Breast epithelium (tissue), 4 donors: ENCODE data around the gene RELCH. TPM values are rescaled to one million over a fixed set of nuclear protein-coding genes. Genes with fewer than 3 reads are reported as not detected.
"Not testable (repeated sequence)": the region's sequence is repeated elsewhere in the genome, so short reads cannot be mapped to it uniquely, and the experiment has no call there.

Source experiments
- DNase-seq, 2 donors: peaks; one replicate each; pipeline ENCODE4 v3.0.0-alpha.2; 2019; ENCODE audit warnings: low spot score in 2 of 2
- H3K27ac ChIP-seq, 2 donors: fragments of 200-600 bp; sonication (generic) in 1 of 2; one replicate each; pipeline ENCODE4 v1.5.1; 2016 to 2019; ENCODE audit warnings: mild to moderate bottlenecking in 1 of 2
- H3K27me3 ChIP-seq, 2 donors: fragments of 200-600 bp; sonication (generic) in 1 of 2; one replicate each; pipeline versions ENCODE4 v1.5.1 to v1.6.0; 2017 to 2019; ENCODE audit warnings: control low read depth in 1 of 2, mild to moderate bottlenecking in 1 of 2
- H3K36me3 ChIP-seq: fragments of 200-600 bp; one replicate; pipeline ENCODE4 v1.5.1; 2019
- H3K4me1 ChIP-seq, 2 donors: fragments of 200-600 bp; sonication (generic); one replicate each; pipeline ENCODE4 v1.5.1; 2016 to 2019; ENCODE audit warnings: control low read depth in 1 of 2
- H3K4me3 ChIP-seq, 3 donors: fragments of 200-600 bp; sonication (generic); 1 replicate in 2 of 3; 2 replicates in 1 of 3; pipeline ENCODE4 v1.5.1; 2016 to 2019; ENCODE audit warnings: mild to moderate bottlenecking in 3 of 3, moderate library complexity in 2 of 3
- H3K9me3 ChIP-seq, 2 donors: fragments of 200-600 bp; sonication (generic) in 1 of 2; one replicate each; pipeline ENCODE4 v1.5.1; 2016 to 2019; ENCODE audit warnings: control low read depth in 1 of 2
- CTCF ChIP-seq, 3 donors: fragments of 450-650 bp; IDR thresholded peaks; one replicate each; pipeline ENCODE4 v1.5.1; 2016 to 2017; ENCODE audit warnings: antibody characterized with exemption in 3 of 3, mild to moderate bottlenecking in 3 of 3, moderate library complexity in 3 of 3
- POLR2A ChIP-seq: fragments of 450-650 bp; IDR thresholded peaks from one replicate; pipeline ENCODE4 v1.6.1; 2016; ENCODE audit warnings: antibody characterized with exemption, mild to moderate bottlenecking, moderate library complexity
- POLR2AphosphoS5 ChIP-seq, 3 donors: sonication (generic); formaldehyde crosslinking; IDR thresholded peaks; one replicate each; pipeline ENCODE4 v1.6.1; 2017; ENCODE audit warnings: antibody characterized with exemption in 3 of 3
- intact Hi-C: fragments of 100-400 bp; cut with DNase I; formaldehyde crosslinking; loops from one replicate; pipeline ENCODE4 v1.15.1; 2023; ENCODE audit warnings: low total_unique reads
- total RNA-seq, 3 donors: library from RNA; depleted of rRNA; stranded (reverse); fragments of >200 nt; gene quantifications; one replicate each; pipeline ENCODE4 v1.1.0, GENCODE V29; 2016

RELCH gene
- total RNA-seq, 3 donors from 2014 or later = 33.0 to 69.4 (median 45.9) TPM

DNA sequence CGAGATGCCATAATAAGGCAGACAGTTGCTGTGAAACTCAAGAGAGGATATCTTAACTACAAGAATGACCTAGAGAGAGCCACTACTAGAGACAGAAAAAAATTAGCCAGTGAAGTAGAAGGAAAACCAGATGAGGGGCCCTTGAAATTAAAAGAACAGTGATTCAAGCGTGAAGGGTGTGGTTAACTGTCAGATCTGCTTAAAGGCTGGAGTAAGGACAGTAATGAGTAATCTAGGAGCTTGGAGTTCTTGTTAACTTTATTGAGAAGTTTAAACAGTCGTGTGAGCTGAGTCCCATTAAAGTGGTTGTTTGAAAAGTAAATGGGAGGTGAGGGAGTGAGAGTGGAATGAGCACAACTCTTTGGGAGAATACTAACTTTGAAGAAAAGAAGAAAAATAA, 21.5 kb upstream of the RELCH start:
- Histone ChIP-seq H3K27ac (no peak overlapping the region), H3K27me3 (no peaks in the 10 kb centered on the region), H3K36me3 (no peaks in the 10 kb centered on the region), H3K4me3 (no peak overlapping the region), H3K4me1 (no peaks in the 10 kb centered on the region), H3K9me3 (no peaks in the 10 kb centered on the region)
- DNase-seq = no peak
- no peak for TF ChIP-seq POLR2A
- no peak for TF ChIP-seq CTCF (IDR thresholded peaks at IDR 0.05)
- no peak for TF ChIP-seq POLR2AphosphoS5 (IDR thresholded peaks at IDR 0.05)
- intact Hi-C loops = no loop called here

DNA sequence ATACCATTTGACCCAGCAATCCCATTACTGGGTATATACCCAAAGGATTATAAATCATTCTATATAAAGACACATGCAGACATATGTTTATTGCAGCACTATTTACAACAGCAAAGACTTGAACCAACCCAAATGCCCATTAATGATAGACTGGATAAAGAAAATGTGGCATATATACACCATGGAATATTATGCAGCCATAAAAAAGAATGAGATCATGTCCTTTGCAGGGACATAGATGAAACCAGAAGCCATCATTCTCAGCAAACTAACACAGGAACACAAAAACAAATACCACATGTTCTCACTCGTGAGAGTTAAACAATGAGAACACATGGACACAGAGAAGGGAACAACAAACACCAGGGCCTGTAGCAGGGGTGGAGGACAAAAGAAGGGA, 20.5 kb upstream of the RELCH start:
- H3K4me1 ChIP-seq, H3K9me3 ChIP-seq, H3K27me3 ChIP-seq, intact Hi-C loops, DNase-seq, H3K4me3 ChIP-seq, H3K27ac ChIP-seq, H3K36me3 ChIP-seq: not testable (repeated sequence)

DNA sequence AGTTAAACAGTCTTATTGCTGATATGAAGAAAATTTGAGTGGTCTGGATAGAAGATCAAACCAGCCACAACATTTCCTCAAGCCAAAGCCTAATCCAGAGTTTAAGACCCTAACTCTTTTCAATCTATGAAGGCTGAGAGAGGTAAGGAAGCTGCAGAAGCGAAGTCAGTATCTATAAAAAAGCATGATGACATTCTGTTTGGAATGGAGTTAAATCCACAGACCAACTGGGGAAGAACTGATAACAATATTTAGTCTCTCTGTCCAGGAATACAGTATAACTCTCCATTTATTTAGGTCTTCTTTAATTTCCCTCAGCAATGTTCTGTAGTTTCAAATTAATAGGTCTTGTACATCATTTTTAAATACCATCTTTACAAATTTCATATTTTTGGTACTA, 16.2 kb upstream of the RELCH start:
- H3K9me3 ChIP-seq = no peaks in the 10 kb centered on the region
- no peaks in the 10 kb centered on the region for H3K27me3 ChIP-seq
- no peaks in the 10 kb centered on the region for H3K4me1 ChIP-seq
- intact Hi-C loops = no loop called here
- H3K4me3 ChIP-seq = no peak overlapping the region
- no peaks in the 10 kb centered on the region for H3K36me3 ChIP-seq
- no peak overlapping the region for H3K27ac ChIP-seq
- DNase-seq = no peak
- TF ChIP-seq POLR2A (no peak), POLR2AphosphoS5 (IDR thresholded peaks at IDR 0.05) (no peak), CTCF (IDR thresholded peaks at IDR 0.05) (no peak)

GRCh38 chr18:62172298-62172697, 14.8 kb upstream of the RELCH start:
- no peak overlapping the region for H3K27ac ChIP-seq
- no peak overlapping the region for H3K4me3 ChIP-seq
- no peaks in the 10 kb centered on the region for H3K27me3 ChIP-seq
- H3K36me3 ChIP-seq = no peaks in the 10 kb centered on the region
- DNase-seq = no peak
- no peaks in the 10 kb centered on the region for H3K9me3 ChIP-seq
- intact Hi-C loops = no loop called here
- H3K4me1 ChIP-seq = no peaks in the 10 kb centered on the region
- TF ChIP-seq POLR2AphosphoS5 (IDR thresholded peaks at IDR 0.05) (no peak), CTCF (IDR thresholded peaks at IDR 0.05) (no peak), POLR2A (no peak)

- H3K9me3 ChIP-seq = no peaks in the 10 kb centered on the region
- DNase-seq = no peak
- no peaks in the 10 kb centered on the region for H3K4me1 ChIP-seq
- TF ChIP-seq CTCF (IDR thresholded peaks at IDR 0.05) (no peak), POLR2AphosphoS5 (IDR thresholded peaks at IDR 0.05) (no peak), POLR2A (no peak)
- no peak overlapping the region for H3K4me3 ChIP-seq
- no peak overlapping the region for H3K27ac ChIP-seq
- no peaks in the 10 kb centered on the region for H3K36me3 ChIP-seq
- intact Hi-C loops = no loop called here
- no peaks in the 10 kb centered on the region for H3K27me3 ChIP-seq
These were observed 11.5 kb upstream of the RELCH start for GRCh38 chr18:62175521-62175920.

GRCh38 chr18:62177271-62177670, 9.8 kb upstream of the RELCH start:
- H3K36me3 ChIP-seq = no peaks in the 10 kb centered on the region
- no peak for DNase-seq
- no peak overlapping the region for H3K4me3 ChIP-seq
- no peak overlapping the region for H3K27ac ChIP-seq
- H3K27me3 ChIP-seq = no peaks in the 10 kb centered on the region
- intact Hi-C loops = no loop called here
- TF ChIP-seq CTCF (IDR thresholded peaks at IDR 0.05) (no peak), POLR2AphosphoS5 (IDR thresholded peaks at IDR 0.05) (no peak), POLR2A (no peak)
- H3K9me3 ChIP-seq = no peaks in the 10 kb centered on the region
- no peaks in the 10 kb centered on the region for H3K4me1 ChIP-seq
